Neural crest cell (in vitro differentiated cells): Measurements from ENCODE around the gene SND1. TPM values are rescaled to one million over a fixed set of nuclear protein-coding genes. Genes with fewer than 3 reads are reported as not detected.
"Not testable (repeated sequence)": the region's sequence is repeated elsewhere in the genome, so short reads cannot be mapped to it uniquely, and the experiment has no call there.

ENCODE experiments used
- DNase-seq: peaks from one replicate; pipeline ENCODE4 v3.0.0; 2021; ENCODE audit warnings: low read depth, mixed read lengths, low spot score
- H3K27ac Mint-ChIP-seq: one replicate; pipeline ENCODE4 v1.8.0; 2021; ENCODE audit warnings: mild to moderate bottlenecking, mixed read lengths; ENCODE audit not compliant: unreplicated experiment
- H3K27me3 Mint-ChIP-seq: 2 replicates; pipeline ENCODE4 v1.8.0; 2021; ENCODE audit warnings: low read depth, mild to moderate bottlenecking, mixed read lengths
- H3K36me3 Mint-ChIP-seq: 2 replicates; pipeline ENCODE4 v1.8.0; 2021; ENCODE audit warnings: low read depth, mild to moderate bottlenecking, mixed read lengths
- H3K4me1 Mint-ChIP-seq: 2 replicates; pipeline ENCODE4 v1.8.0; 2021; ENCODE audit warnings: mixed read lengths
- H3K4me3 Mint-ChIP-seq: one replicate; pipeline ENCODE4 v1.8.0; 2021; ENCODE audit warnings: mild to moderate bottlenecking, mixed read lengths
- H3K9me3 Mint-ChIP-seq: 2 replicates; pipeline ENCODE4 v1.8.0; 2021; ENCODE audit warnings: mixed read lengths
- total RNA-seq: library from RNA; stranded (reverse); gene quantifications from 2 replicates; pipeline ENCODE4 v1.2.1, GENCODE V29; 2021
- TF ChIP-seq, protein P1 (sequence below): fragments of 200-600 bp; sonication (generic); conservative IDR thresholded peaks from 2 replicates; pipeline ENCODE4 v1.5.0; 2021; ENCODE audit warnings: antibody characterized with exemption, mild to moderate bottlenecking

SND1 gene
- total RNA-seq, 1 donor from 2014 or later, result 184 TPM

GRCh38 chr7:127957886-127958285 is 305.9 kb downstream of the SND1 start:
- H3K4me3 Mint-ChIP-seq, result no peak overlapping the region
- peaks cover 2% of the 10 kb centered on the region for H3K4me1 Mint-ChIP-seq
- H3K27ac Mint-ChIP-seq, result no peak overlapping the region
- peaks cover 3% of the 10 kb centered on the region for H3K36me3 Mint-ChIP-seq
- TF ChIP-seq, protein P1, sequence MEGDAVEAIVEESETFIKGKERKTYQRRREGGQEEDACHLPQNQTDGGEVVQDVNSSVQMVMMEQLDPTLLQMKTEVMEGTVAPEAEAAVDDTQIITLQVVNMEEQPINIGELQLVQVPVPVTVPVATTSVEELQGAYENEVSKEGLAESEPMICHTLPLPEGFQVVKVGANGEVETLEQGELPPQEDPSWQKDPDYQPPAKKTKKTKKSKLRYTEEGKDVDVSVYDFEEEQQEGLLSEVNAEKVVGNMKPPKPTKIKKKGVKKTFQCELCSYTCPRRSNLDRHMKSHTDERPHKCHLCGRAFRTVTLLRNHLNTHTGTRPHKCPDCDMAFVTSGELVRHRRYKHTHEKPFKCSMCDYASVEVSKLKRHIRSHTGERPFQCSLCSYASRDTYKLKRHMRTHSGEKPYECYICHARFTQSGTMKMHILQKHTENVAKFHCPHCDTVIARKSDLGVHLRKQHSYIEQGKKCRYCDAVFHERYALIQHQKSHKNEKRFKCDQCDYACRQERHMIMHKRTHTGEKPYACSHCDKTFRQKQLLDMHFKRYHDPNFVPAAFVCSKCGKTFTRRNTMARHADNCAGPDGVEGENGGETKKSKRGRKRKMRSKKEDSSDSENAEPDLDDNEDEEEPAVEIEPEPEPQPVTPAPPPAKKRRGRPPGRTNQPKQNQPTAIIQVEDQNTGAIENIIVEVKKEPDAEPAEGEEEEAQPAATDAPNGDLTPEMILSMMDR, result no peak
- H3K27me3 Mint-ChIP-seq, result no peaks in the 10 kb centered on the region
- no peak for DNase-seq
- peaks cover under 1% of the 10 kb centered on the region for H3K9me3 Mint-ChIP-seq

DNA sequence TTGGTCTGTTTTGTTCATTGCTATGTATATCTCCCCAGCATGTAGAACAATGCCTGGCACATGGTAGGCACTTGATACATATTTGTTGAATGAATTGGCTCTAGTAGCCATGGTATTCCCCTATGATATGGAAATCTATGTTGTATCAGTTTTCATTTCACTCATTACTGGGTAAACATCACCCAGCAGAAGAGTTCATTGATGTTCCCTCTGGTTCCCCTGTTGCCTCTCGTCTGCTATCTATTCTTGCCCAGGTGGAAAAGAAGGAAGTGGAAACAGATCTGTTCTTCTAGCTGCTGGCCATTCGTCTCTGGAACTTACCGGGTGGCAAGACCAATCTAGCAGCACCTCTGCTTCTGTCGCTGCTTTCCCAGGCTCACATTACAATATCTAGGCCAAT is 307.8 kb downstream of the SND1 start:
- H3K27ac Mint-ChIP-seq, result no peak overlapping the region
- peaks cover 2% of the 10 kb centered on the region for H3K36me3 Mint-ChIP-seq
- no peak overlapping the region for H3K4me3 Mint-ChIP-seq
- DNase-seq, result no peak
- no peaks in the 10 kb centered on the region for H3K27me3 Mint-ChIP-seq
- peaks cover 2% of the 10 kb centered on the region for H3K9me3 Mint-ChIP-seq
- TF ChIP-seq, protein P1, result no peak
- peaks cover 4% of the 10 kb centered on the region for H3K4me1 Mint-ChIP-seq

- DNase-seq, result no peak
- Mint-ChIP-seq H3K27ac (no peak overlapping the region), H3K36me3 (peaks cover 3% of the 10 kb centered on the region), H3K27me3 (no peaks in the 10 kb centered on the region), H3K4me3 (no peak overlapping the region), H3K9me3 (peaks cover 2% of the 10 kb centered on the region), H3K4me1 (peaks cover 6% of the 10 kb centered on the region)
- TF ChIP-seq, protein P1, result no peak
Measured at GRCh38 chr7:127961786-127962453, 309.9 kb downstream of the SND1 start.

GRCh38 chr7:127962589-127963361 is 310.8 kb downstream of the SND1 start:
- Mint-ChIP-seq H3K27me3 (no peaks in the 10 kb centered on the region), H3K4me3 (no peak overlapping the region), H3K36me3 (peaks cover 6% of the 10 kb centered on the region), H3K27ac (no peak overlapping the region), H3K9me3 (peaks cover 2% of the 10 kb centered on the region), H3K4me1 (peaks cover 14% of the 10 kb centered on the region)
- TF ChIP-seq, protein P1, result no peak
- no peak for DNase-seq

DNA sequence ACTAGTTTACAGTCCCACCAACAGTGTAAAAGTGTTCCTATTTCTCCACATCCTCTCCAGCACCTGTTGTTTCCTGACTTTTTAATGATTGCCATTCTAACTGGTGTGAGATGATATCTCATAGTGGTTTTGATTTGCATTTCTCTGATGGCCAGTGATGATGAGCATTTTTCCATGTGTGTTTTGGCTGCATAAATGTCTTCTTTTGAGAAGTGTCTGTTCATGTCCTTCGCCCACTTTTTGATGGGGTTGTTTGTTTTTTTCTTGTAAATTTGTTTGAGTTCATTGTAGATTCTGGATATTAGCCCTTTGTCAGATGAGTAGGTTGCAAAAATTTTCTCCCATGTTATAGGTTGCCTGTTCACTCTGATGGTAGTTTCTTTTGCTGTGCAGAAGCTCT is 311.9 kb downstream of the SND1 start:
- H3K9me3 Mint-ChIP-seq, H3K27me3 Mint-ChIP-seq, H3K27ac Mint-ChIP-seq, H3K4me3 Mint-ChIP-seq, H3K36me3 Mint-ChIP-seq, DNase-seq: not testable (repeated sequence)
- peaks cover 25% of the 10 kb centered on the region for H3K4me1 Mint-ChIP-seq

GRCh38 chr7:127967281-127967680 is 315.3 kb downstream of the SND1 start:
- Mint-ChIP-seq H3K36me3 (peaks cover 8% of the 10 kb centered on the region), H3K27me3 (no peaks in the 10 kb centered on the region), H3K27ac (peak overlapping the region; percentile 47), H3K4me3 (no peak overlapping the region), H3K4me1 (peaks cover 33% of the 10 kb centered on the region), H3K9me3 (peaks cover 2% of the 10 kb centered on the region)
- no peak for DNase-seq
- TF ChIP-seq, protein P1, result no peak
